ENCODE measurements around the gene SLC25A21.
"Not testable (repeated sequence)": the region's sequence is repeated elsewhere in the genome, so short reads cannot be mapped to it uniquely, and the experiment has no call there.

SLC25A21 gene

DNA sequence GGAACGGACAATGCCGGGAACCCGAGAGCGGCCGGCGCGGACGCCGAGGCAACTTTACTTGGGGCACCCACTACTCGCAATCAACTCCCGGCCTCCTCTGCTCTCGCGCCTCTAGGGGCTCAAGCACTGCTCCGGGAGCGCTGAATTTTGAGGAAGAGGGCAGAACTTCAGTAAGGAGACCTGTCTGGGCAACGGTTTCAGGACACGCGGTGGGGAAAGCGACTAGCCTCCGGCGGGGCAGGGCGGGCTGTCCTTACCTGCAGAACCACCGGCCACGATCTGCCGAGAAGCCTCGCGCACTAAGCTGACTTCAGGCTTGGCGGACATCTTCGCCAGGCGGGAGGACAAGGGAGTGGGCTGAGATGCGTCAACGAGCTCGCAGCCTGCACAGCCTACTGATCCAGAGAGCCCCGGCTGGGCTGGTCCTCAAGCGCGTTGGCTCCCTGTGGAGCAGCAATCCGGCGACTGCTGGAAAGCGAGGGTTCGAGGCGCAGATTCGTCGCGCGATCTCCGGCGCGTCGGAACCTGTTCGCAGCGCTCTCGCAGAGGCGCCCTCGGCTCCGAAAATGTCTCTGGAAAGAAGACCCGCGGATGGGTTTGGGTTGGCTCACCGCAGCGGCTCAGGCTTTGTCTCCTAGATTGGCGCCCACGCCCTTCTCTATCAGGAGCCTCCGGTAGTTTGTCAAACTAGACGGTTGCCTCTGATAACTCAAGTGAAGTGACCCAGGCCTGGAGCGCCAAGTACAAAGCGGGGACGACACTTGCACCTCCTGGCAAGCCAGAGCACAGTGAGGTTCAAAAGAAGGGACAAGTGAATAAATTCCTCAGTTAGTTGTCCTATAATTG is at the start of gene SLC25A21:
SLC25A21 (minus strand) TSS at position 583 of the 846 bp plus-strand sequence.
- TF ChIP-seq, protein P1, sequence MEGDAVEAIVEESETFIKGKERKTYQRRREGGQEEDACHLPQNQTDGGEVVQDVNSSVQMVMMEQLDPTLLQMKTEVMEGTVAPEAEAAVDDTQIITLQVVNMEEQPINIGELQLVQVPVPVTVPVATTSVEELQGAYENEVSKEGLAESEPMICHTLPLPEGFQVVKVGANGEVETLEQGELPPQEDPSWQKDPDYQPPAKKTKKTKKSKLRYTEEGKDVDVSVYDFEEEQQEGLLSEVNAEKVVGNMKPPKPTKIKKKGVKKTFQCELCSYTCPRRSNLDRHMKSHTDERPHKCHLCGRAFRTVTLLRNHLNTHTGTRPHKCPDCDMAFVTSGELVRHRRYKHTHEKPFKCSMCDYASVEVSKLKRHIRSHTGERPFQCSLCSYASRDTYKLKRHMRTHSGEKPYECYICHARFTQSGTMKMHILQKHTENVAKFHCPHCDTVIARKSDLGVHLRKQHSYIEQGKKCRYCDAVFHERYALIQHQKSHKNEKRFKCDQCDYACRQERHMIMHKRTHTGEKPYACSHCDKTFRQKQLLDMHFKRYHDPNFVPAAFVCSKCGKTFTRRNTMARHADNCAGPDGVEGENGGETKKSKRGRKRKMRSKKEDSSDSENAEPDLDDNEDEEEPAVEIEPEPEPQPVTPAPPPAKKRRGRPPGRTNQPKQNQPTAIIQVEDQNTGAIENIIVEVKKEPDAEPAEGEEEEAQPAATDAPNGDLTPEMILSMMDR (conservative IDR thresholded peaks at IDR 0.05; ENCODE audit: low read depth, low read length) = peak; percentile 4
- H3K4me3 ChIP-seq (ENCODE audit: low read length) = peak within 1 kb of the TSS; percentile 78
- peak; percentile 36 for DNase-seq (ENCODE audit: low read depth)

DNA sequence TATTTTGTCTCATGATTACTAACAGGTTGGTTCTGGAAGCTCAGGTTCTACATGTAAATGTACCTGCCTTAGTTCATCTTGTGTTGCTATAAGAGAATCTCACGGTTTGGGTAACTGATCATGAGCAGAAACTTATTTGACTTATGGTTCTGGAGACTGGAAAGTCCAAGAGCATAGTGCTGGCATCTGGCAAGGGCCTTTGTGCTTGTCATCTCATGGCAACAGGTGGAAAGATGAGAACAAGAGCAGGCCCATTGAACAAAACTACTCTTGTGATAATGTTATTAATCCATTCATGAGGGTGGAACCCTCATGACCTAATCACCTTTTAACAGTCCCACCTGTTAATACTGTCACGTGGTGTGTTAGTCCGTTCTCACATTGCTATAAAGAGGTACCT is 48.7 kb upstream of the SLC25A21 start:
- no peak overlapping the region for H3K4me3 ChIP-seq (ENCODE audit: low read length)
- DNase-seq (ENCODE audit: low read depth) = no peak
- TF ChIP-seq, protein P1 (conservative IDR thresholded peaks at IDR 0.05; ENCODE audit: low read depth, low read length) = no peak

DNA sequence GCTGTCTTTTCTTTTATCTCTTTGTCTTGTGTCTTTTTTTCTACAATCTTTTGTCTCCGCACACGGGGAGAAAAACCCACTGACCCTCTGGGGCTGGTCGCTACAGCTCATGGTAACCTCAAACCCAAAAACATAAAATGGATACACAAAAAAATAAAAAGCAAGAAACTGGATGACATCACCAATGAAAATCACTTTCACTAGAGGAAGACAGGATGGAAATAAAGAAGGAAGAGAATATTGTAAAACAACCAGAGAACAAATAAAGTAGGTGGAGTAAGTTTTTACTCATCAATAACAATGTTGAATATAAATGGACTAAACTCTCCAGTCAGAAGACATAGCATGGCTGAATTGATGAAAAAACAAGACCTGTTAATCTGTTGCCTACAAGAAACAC is 42.9 kb upstream of the SLC25A21 start:
- H3K4me3 ChIP-seq (ENCODE audit: low read length) = no peak overlapping the region
- TF ChIP-seq, protein P1 (conservative IDR thresholded peaks at IDR 0.05; ENCODE audit: low read depth, low read length) = no peak
- no peak for DNase-seq (ENCODE audit: low read depth)

DNA sequence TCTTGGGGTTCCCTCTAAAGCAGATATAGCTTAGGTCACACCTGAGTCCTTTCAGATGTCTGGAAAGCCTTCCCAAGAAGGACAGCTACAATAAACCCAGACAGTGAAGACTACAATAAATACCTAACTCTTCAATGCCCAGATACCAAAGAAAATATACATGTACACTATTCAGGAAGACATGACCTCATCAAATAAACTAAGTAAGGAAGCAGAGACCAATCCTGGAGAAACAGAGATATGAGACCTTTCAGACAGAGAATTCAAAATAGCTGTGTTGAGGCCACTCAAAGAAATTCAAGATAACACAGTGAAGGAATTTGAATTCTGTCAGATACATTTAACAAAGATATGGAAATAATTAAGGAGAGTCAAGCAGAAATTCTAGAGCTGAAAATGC is 40.6 kb upstream of the SLC25A21 start:
- TF ChIP-seq, protein P1 (conservative IDR thresholded peaks at IDR 0.05; ENCODE audit: low read depth, low read length) = no peak
- no peak for DNase-seq (ENCODE audit: low read depth)
- H3K4me3 ChIP-seq (ENCODE audit: low read length) = no peak overlapping the region

DNA sequence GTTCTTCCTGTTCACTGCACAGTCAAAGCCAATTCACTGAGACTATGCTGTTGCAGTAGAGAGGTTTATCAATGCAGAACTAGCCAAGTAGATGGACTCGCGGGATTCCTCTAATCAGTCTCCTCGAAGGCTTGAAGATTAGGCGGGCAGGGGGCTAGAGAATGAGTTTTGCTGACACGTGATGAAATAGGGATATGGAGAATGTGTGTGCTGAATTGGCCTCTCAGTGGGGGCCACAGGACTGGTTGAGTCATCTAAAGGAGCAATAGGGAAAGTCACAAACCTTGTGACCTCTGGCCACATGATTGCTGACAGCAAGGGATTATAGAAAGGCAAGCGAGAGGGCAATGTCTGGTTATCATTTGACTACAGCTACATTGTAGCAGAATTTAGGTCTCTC is 38.0 kb upstream of the SLC25A21 start:
- no peak for DNase-seq (ENCODE audit: low read depth)
- no peak overlapping the region for H3K4me3 ChIP-seq (ENCODE audit: low read length)
- TF ChIP-seq, protein P1 (conservative IDR thresholded peaks at IDR 0.05; ENCODE audit: low read depth, low read length) = no peak

DNA sequence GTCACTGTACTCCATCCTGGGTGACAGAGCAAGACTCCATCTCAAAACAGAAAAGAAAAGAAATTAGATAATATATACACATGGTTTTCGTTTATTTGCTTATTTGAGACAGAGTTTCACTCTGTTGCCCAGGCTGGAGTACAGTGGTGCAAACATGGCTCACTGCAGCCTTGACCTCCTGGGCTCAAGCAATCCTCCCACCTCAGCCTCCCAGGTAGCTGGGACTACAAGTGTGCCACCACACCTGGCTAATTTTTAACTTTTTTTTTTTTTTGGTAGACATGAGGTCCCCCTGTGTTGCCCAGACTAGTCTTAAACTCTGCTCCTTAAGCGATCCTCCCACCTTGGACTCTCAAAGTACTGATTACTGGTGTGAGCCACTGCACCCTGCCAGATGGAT is 37.2 kb upstream of the SLC25A21 start:
- not testable (repeated sequence) for DNase-seq (ENCODE audit: low read depth); H3K4me3 ChIP-seq (ENCODE audit: low read length)

DNA sequence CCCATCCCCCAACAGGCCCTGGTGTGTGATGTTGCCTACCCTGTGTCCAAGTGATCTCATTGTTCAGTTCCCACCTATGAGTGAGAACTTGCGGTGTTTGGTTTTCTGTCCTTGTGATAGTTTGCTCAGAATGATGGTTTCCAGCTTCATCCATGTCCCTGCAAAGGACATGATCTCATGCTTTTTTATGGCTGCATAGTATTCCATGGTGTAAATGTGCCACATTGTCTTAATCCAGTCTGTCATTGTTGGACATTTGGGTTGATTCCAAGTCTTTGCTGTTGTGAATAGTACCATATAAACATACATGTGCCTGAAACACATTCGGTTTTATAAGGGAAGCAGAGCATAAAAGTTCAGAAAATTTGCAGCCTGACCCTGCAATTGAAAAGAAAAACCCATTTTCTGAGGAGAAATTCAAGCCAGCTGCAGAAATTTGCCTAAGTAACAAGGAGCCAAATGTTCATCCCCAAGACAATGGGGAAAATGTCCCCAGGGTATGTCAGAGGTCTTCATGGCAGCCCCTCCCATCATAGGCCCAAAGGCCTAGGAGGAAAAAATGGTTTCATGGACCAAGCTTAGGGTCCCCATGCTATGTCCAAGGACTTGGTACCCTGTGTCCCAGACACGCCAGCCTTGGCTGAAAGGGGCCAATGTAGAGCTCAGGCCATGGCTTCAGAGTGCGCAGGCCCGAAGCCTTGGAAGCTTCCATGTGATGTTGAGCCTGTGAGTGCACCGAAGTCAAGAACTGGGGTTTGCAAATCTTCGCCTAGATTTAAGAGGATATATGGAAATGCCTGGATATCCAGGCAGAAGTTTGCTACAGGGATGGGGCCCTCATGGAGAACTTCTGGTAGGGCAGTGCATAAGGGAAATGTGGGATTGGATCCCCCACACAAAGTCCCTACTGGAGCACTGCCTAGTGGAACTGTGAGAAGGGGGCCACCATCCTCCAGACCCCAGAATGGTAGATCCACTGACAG is 33.5 kb upstream of the SLC25A21 start:
- not testable (repeated sequence) for DNase-seq (ENCODE audit: low read depth); H3K4me3 ChIP-seq (ENCODE audit: low read length)
